HEK293T (cell line): ENCODE results near the gene CFAP70.

Source experiments
- BHLHE40 ChIP-seq: fragments of 450-650 bp; IDR thresholded peaks from 2 replicates; pipeline ENCODE4 v1.6.1; 2016; ENCODE audit warnings: mild to moderate bottlenecking, moderate library complexity, borderline replicate concordance
- L3MBTL2 ChIP-seq: fragments of 450-650 bp; conservative IDR thresholded peaks from 2 replicates; pipeline ENCODE4 v1.6.1; 2016; ENCODE audit warnings: mild to moderate bottlenecking
- LEF1 ChIP-seq: fragments of 450-650 bp; IDR thresholded peaks from 2 replicates; pipeline ENCODE4 v1.6.1; 2017; ENCODE audit warnings: mild to moderate bottlenecking, borderline replicate concordance

DNA sequence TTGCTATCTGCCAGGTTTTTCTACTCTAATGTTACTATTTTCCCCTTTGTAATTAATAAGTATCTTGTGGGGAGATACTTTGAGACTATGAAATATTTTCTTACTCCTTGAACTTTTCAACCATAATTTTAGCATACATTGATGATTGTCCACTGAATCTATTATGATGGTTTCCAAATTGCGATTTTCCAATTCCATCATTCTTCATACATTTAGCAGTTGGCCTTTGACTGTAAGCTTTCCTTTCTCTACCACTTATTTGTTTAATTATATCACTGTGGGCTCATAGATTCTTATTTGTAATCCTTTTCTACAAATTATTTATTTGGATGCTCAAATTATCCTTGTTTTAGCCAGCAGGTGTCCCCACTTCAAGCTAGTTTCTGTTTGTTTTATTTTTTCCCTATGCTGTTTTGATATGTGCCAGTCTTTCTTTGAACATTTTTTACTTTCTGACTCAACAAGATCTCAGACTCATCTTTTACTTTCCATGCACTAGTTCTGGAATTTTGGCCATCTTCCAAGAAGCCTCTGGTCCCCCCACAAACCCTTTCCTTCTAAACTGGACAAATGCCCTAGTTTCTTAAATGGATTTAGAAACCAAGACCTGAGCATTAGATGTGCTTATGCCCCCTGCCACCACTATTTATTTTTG lies 94.8 kb downstream of the CFAP70 start:
- TF ChIP-seq BHLHE40 (no peak), LEF1 (no peak), L3MBTL2 (no peak)
